ENCODE results near the gene IGLL1.
"Not testable (repeated sequence)": the region's sequence is repeated elsewhere in the genome, so short reads cannot be mapped to it uniquely, and the experiment has no call there.

DNA sequence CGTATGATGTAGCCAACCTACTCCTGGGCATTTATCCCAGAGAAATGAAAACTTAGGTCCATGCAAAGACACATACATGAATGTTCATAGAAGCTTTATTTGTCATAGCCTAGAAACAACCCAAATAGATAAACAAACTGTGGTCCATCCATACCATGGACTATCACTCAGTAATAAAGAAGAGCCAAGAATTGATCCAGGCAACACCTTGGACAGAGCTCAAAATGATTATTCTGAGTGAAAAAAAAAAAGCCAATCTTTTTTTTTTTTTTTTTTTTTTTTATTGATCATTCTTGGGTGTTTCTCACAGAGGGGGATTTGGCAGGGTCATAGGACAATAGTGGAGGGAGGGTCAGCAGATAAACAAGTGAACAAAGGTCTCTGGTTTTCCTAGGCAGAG is 19.9 kb downstream of the IGLL1 start:
- not testable (repeated sequence) for TF ChIP-seq EZH2 (optimal IDR thresholded peaks at IDR 0.05; ENCODE audit: low read depth, low read length); EZH2phosphoT487 (IDR thresholded peaks at IDR 0.05; ENCODE audit: low read length)
